Measurements from ENCODE around the gene CC2D1A. TPM values are rescaled to one million over a fixed set of nuclear protein-coding genes. Genes with fewer than 3 reads are reported as not detected.

Gene CC2D1A
- total RNA-seq, 1 donor from 2014 or later = 35.4 TPM

- Mint-ChIP-seq H3K27me3 (peaks cover 14% of the 10 kb centered on the region), H3K9me3 (no peaks in the 10 kb centered on the region), H3K4me3 (peak overlapping the region; percentile 45), H3K36me3 (no peaks in the 10 kb centered on the region), H3K27ac (no peak overlapping the region), H3K4me1 (ENCODE audit: unreplicated experiment) (peaks cover 12% of the 10 kb centered on the region)
- no peak for TF ChIP-seq CTCF (conservative IDR thresholded peaks at IDR 0.05)
- no peak for DNase-seq (ENCODE audit: extremely low spot score, unreplicated experiment)
Observed at GRCh38 chr19:13937479-13938300, 31.7 kb downstream of the CC2D1A start.

- Mint-ChIP-seq H3K4me3 (peak within 1 kb of the TSS; percentile 45), H3K27ac (no peak within 1 kb of the TSS), H3K27me3 (peaks cover 12% of the 10 kb centered on the region), H3K4me1 (ENCODE audit: unreplicated experiment) (peaks cover 10% of the 10 kb centered on the region), H3K36me3 (no peaks in the 10 kb centered on the region), H3K9me3 (no peaks in the 10 kb centered on the region)
- no peak for TF ChIP-seq CTCF (conservative IDR thresholded peaks at IDR 0.05)
- DNase-seq (ENCODE audit: extremely low spot score, unreplicated experiment) = no peak
Observed at GRCh38 chr19:13938301-13939064, 32.5 kb downstream of the CC2D1A start, which contains the start of gene PODNL1. TSS of gene PODNL1 (minus strand) at chr19:13938417. CDS start at chr19:13938181, 236 bp downstream.

GRCh38 chr19:13942023-13942684, 36.2 kb downstream of the CC2D1A start:
- peaks cover 4% of the 10 kb centered on the region for H3K4me1 Mint-ChIP-seq (ENCODE audit: unreplicated experiment)
- H3K27ac Mint-ChIP-seq = no peak overlapping the region
- H3K9me3 Mint-ChIP-seq = no peaks in the 10 kb centered on the region
- H3K27me3 Mint-ChIP-seq = peaks cover 3% of the 10 kb centered on the region
- no peak for DNase-seq (ENCODE audit: extremely low spot score, unreplicated experiment)
- no peak overlapping the region for H3K4me3 Mint-ChIP-seq
- H3K36me3 Mint-ChIP-seq = no peaks in the 10 kb centered on the region
- no peak for TF ChIP-seq CTCF (conservative IDR thresholded peaks at IDR 0.05)

- Mint-ChIP-seq H3K9me3 (no peaks in the 10 kb centered on the region), H3K27ac (no peak overlapping the region), H3K27me3 (no peaks in the 10 kb centered on the region), H3K4me3 (no peak overlapping the region), H3K36me3 (no peaks in the 10 kb centered on the region), H3K4me1 (ENCODE audit: unreplicated experiment) (no peaks in the 10 kb centered on the region)
- no peak for TF ChIP-seq CTCF (conservative IDR thresholded peaks at IDR 0.05)
- no peak for DNase-seq (ENCODE audit: extremely low spot score, unreplicated experiment)
Observed at GRCh38 chr19:13946414-13946813, 40.4 kb downstream of the CC2D1A start.

GRCh38 chr19:13951043-13951442, 45.0 kb downstream of the CC2D1A start:
- Mint-ChIP-seq H3K27me3 (no peaks in the 10 kb centered on the region), H3K9me3 (no peaks in the 10 kb centered on the region)

More at GRCh38 chr19:13951043-13951442, 45.0 kb downstream of the CC2D1A start:
- no peak for DNase-seq (ENCODE audit: extremely low spot score, unreplicated experiment)
- peaks cover 7% of the 10 kb centered on the region for H3K4me1 Mint-ChIP-seq (ENCODE audit: unreplicated experiment)
- no peaks in the 10 kb centered on the region for H3K36me3 Mint-ChIP-seq
- H3K4me3 Mint-ChIP-seq = no peak overlapping the region
- TF ChIP-seq CTCF (conservative IDR thresholded peaks at IDR 0.05) = no peak
- no peak overlapping the region for H3K27ac Mint-ChIP-seq
